GM21576 (cell line): ENCODE measurements around the gene C19orf85.
"Not testable (repeated sequence)": the region's sequence is repeated elsewhere in the genome, so short reads cannot be mapped to it uniquely, and the experiment has no call there.

Source experiments
- ATAC-seq: cut with Tn5 transposase; IDR thresholded peaks from one replicate; pipeline ENCODE4 v1.9.1; 2021; ENCODE audit warnings: mild to moderate bottlenecking, moderate library complexity; ENCODE audit not compliant: unreplicated experiment

Gene C19orf85

GRCh38 chr19:55464662-55465054, at the start of gene C19orf85:
Gene C19orf85 (minus strand): TSS chr19:55464751. CDS start chr19:55464554, 197 bp downstream.
- no peak for ATAC-seq

- no peak for ATAC-seq
Measured at GRCh38 chr19:55508120-55508519, 43.6 kb upstream of the C19orf85 start.

GRCh38 chr19:55504981-55505380, 40.4 kb upstream of the C19orf85 start:
- no peak for ATAC-seq

- ATAC-seq: no peak
Measured at GRCh38 chr19:55504252-55504603, 39.7 kb upstream of the C19orf85 start.

- peak; percentile 75 for ATAC-seq
Measured at GRCh38 chr19:55503502-55504251, 39.1 kb upstream of the C19orf85 start.

- no peak for ATAC-seq
Measured at GRCh38 chr19:55503157-55503501, 38.6 kb upstream of the C19orf85 start.

- ATAC-seq: no peak
Measured at GRCh38 chr19:55502197-55502952, 37.8 kb upstream of the C19orf85 start.

GRCh38 chr19:55500368-55500952, 35.9 kb upstream of the C19orf85 start:
- ATAC-seq: no peak

GRCh38 chr19:55498246-55498840, 33.8 kb upstream of the C19orf85 start:
- ATAC-seq: no peak

- no peak for ATAC-seq
Measured at GRCh38 chr19:55497763-55498162, 33.2 kb upstream of the C19orf85 start.

- not testable (repeated sequence) for ATAC-seq
Measured at GRCh38 chr19:55496820-55497219, 32.3 kb upstream of the C19orf85 start.

GRCh38 chr19:55495646-55496349, 31.2 kb upstream of the C19orf85 start:
- ATAC-seq: no peak

GRCh38 chr19:55494172-55494761, 29.7 kb upstream of the C19orf85 start:
- no peak for ATAC-seq

GRCh38 chr19:55493645-55494171, 29.2 kb upstream of the C19orf85 start:
- ATAC-seq: no peak

- no peak for ATAC-seq
Measured at GRCh38 chr19:55493052-55493644, 28.6 kb upstream of the C19orf85 start.

GRCh38 chr19:55492362-55492944, 27.9 kb upstream of the C19orf85 start:
- no peak for ATAC-seq

- ATAC-seq: no peak
Measured at GRCh38 chr19:55491546-55492360, 27.2 kb upstream of the C19orf85 start.

- no peak for ATAC-seq
Measured at GRCh38 chr19:55490478-55491432, 26.2 kb upstream of the C19orf85 start.
